ENCODE measurements around the gene PACSIN1.

GRCh38 chr6:34416877-34417371, 49.0 kb upstream of the PACSIN1 start:
- TF ChIP-seq CTCF (IDR thresholded peaks at IDR 0.05; ENCODE audit: extremely low read depth in 1 of 2, insufficient read depth in 1 of 2, low read depth in 1 of 2, low read length in 2 of 2): no peak
- no peak for TF ChIP-seq FOS (IDR thresholded peaks at IDR 0.05; ENCODE audit: borderline replicate concordance, insufficient read depth, low read length)
- no peak for TF ChIP-seq MAX (IDR thresholded peaks at IDR 0.05; ENCODE audit: insufficient read depth, insufficient read length)

All from endothelial cell of umbilical vein (primary cell).